Thoracic aorta (tissue), 2 donors: ENCODE data around the gene UBA1. TPM values are rescaled to one million over a fixed set of nuclear protein-coding genes. Genes with fewer than 3 reads are reported as not detected.

Source experiments
- ATAC-seq: fragments of 150-250 bp; one replicate; pipeline ENCODE4 v1.8.0; 2017; ENCODE audit warnings: low read depth; ENCODE audit not compliant: insufficient number of reproducible peaks, low FRiP score
- DNase-seq: peaks from one replicate; pipeline ENCODE4 v3.0.0-alpha.2; 2020; ENCODE audit warnings: low spot score
- H3K27ac ChIP-seq, 2 donors: fragments of 200-600 bp; sonication (generic); 1 replicate in 1 of 2; 2 replicates in 1 of 2; pipeline ENCODE4 v1.5.1; 2016; ENCODE audit warnings: mild to moderate bottlenecking in 2 of 2, moderate library complexity in 2 of 2
- H3K27me3 ChIP-seq: fragments of 200-600 bp; sonication (generic); replicated peaks from 2 replicates; pipeline ENCODE4 v1.6.0; 2016; ENCODE audit warnings: mild to moderate bottlenecking; ENCODE audit not compliant: insufficient read depth
- H3K36me3 ChIP-seq: fragments of 200-600 bp; sonication (generic); one replicate; pipeline ENCODE4 v1.5.1; 2016
- H3K4me1 ChIP-seq, 2 donors: fragments of 200-600 bp; sonication (generic); 1 replicate in 1 of 2; 2 replicates in 1 of 2; pipeline versions ENCODE4 v1.5.1 to v1.6.0; 2016; ENCODE audit warnings: low read depth in 2 of 2, mild to moderate bottlenecking in 1 of 2; ENCODE audit not compliant: control insufficient read depth in 1 of 2
- H3K4me3 ChIP-seq: fragments of 200-600 bp; sonication (generic); 2 replicates; pipeline ENCODE4 v1.5.1; 2016; ENCODE audit warnings: mild to moderate bottlenecking
- H3K9me3 ChIP-seq: fragments of 200-600 bp; sonication (generic); 2 replicates; pipeline ENCODE4 v1.5.1; 2016
- CTCF ChIP-seq: fragments of 200-600 bp; sonication (generic); IDR thresholded peaks from one replicate; pipeline ENCODE4 v1.5.1; 2019; ENCODE audit warnings: antibody characterized with exemption
- total RNA-seq, 2 donors: library from RNA; depleted of rRNA; stranded (reverse); fragments of >200 nt; gene quantifications; one replicate each; pipeline versions ENCODE4 v1.1.0 to v1.2.3, GENCODE V29; 2016

Gene UBA1
- total RNA-seq, 2 donors from 2014 or later = 132 to 133 TPM

GRCh38 chrX:47196098-47196497 lies 2.5 kb downstream of the UBA1 start:
- Histone ChIP-seq H3K27ac (no peak overlapping the region), H3K4me3 (peak overlapping the region; percentile 90), H3K4me1 (peaks cover 18 to 36% of the 10 kb centered on the region in 2 donors)

GRCh38 chrX:47197526-47197925 lies 3.9 kb downstream of the UBA1 start:
- Histone ChIP-seq H3K4me1 (peaks cover 18 to 36% of the 10 kb centered on the region in 2 donors), H3K36me3 (peaks cover 33% of the 10 kb centered on the region), H3K9me3 (no peaks in the 10 kb centered on the region), H3K4me3 (peak overlapping the region; percentile 29), H3K27me3 (no peaks in the 10 kb centered on the region), H3K27ac (no peak overlapping the region)
- DNase-seq = no peak
- TF ChIP-seq CTCF = no peak
- ATAC-seq = no peak

More at GRCh38 chrX:47196098-47196497, 2.5 kb downstream of the UBA1 start:
- H3K9me3 ChIP-seq = no peaks in the 10 kb centered on the region
- no peak for ATAC-seq
- TF ChIP-seq CTCF = no peak
- no peak for DNase-seq
- peaks cover 22% of the 10 kb centered on the region for H3K36me3 ChIP-seq
- H3K27me3 ChIP-seq = no peaks in the 10 kb centered on the region

- peaks cover 18 to 36% of the 10 kb centered on the region in 2 donors for H3K4me1 ChIP-seq
Measured at GRCh38 chrX:47198026-47198686, 4.5 kb downstream of the UBA1 start.

DNA sequence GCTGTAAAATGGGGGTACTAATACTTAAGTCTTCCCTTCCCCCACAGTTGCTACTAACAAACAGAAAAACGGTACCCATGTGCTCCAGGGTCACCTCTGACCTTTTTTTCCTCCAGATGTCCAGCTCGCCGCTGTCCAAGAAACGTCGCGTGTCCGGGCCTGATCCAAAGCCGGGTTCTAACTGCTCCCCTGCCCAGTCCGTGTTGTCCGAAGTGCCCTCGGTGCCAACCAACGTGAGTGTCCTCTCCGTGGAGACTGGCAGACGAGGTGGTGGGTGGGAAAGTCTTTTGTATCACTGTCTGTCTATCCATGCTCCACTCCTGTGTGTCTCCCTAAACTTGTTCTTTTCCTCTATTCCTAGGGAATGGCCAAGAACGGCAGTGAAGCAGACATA lies 5.1 kb downstream of the UBA1 start:
- no peak overlapping the region for H3K4me3 ChIP-seq
- H3K27ac ChIP-seq = no peak overlapping the region
- H3K9me3 ChIP-seq = no peaks in the 10 kb centered on the region
- no peaks in the 10 kb centered on the region for H3K27me3 ChIP-seq
- no peak for ATAC-seq
- H3K4me1 ChIP-seq = peaks cover 18 to 36% of the 10 kb centered on the region in 2 donors
- peaks cover 43% of the 10 kb centered on the region for H3K36me3 ChIP-seq
- DNase-seq = no peak
- TF ChIP-seq CTCF = no peak

More at GRCh38 chrX:47198026-47198686, 4.5 kb downstream of the UBA1 start:
- Histone ChIP-seq H3K36me3 (peaks cover 39% of the 10 kb centered on the region), H3K4me3 (peak overlapping the region; percentile 29), H3K27ac (no peak overlapping the region), H3K9me3 (no peaks in the 10 kb centered on the region), H3K27me3 (no peaks in the 10 kb centered on the region)
- DNase-seq (no peak), ATAC-seq (no peak)
- no peak for TF ChIP-seq CTCF

- Histone ChIP-seq H3K4me3 (no peak overlapping the region), H3K9me3 (no peaks in the 10 kb centered on the region), H3K27ac (no peak overlapping the region), H3K4me1 (peaks cover 18 to 36% of the 10 kb centered on the region in 2 donors), H3K27me3 (no peaks in the 10 kb centered on the region), H3K36me3 (peaks cover 43% of the 10 kb centered on the region)
- no peak for DNase-seq
- no peak for ATAC-seq
- TF ChIP-seq CTCF = no peak
Measured at GRCh38 chrX:47199286-47199685, 5.7 kb downstream of the UBA1 start.
